Natural killer cell (primary cell): ENCODE measurements around the gene RCAN2. TPM values are rescaled to one million over a fixed set of nuclear protein-coding genes. Genes with fewer than 3 reads are reported as not detected.

Source experiments
- ATAC-seq, 3 donors: fragments of 150-1000 bp in 2 of 3; fragments of 200-7000 bp in 1 of 3; cut with Tn5 transposase; 1 replicate in 1 of 3; 2 replicates in 2 of 3; pipeline ENCODE4 v1.10.0; 2021; ENCODE audit warnings: mild to moderate bottlenecking in 2 of 3, moderate library complexity in 2 of 3
- DNase-seq, 2 donors: peaks; one replicate each; pipeline versions ENCODE4 v3.0.0 to v3.0.0-alpha.2; 2013 to 2021; ENCODE audit warnings: mixed read lengths in 1 of 2
- H3K27ac ChIP-seq: one replicate; pipeline ENCODE4 v1.5.1; 2013; ENCODE audit warnings: mild to moderate bottlenecking, low read length
- H3K27me3 ChIP-seq: one replicate; pipeline ENCODE4 v1.6.1; 2013; ENCODE audit warnings: low read length; ENCODE audit not compliant: control insufficient read depth, insufficient read depth
- H3K36me3 ChIP-seq: one replicate; pipeline ENCODE4 v1.6.1; 2013; ENCODE audit warnings: low read length; ENCODE audit not compliant: control insufficient read depth, insufficient read depth
- H3K4me1 ChIP-seq: one replicate; pipeline ENCODE4 v1.6.1; 2013; ENCODE audit warnings: low read length; ENCODE audit not compliant: control insufficient read depth, insufficient read depth
- H3K4me3 ChIP-seq: one replicate; pipeline ENCODE4 v1.5.1; 2013; ENCODE audit warnings: low read length
- H3K9me3 ChIP-seq: one replicate; pipeline ENCODE4 v1.6.1; 2013; ENCODE audit warnings: low read length; ENCODE audit not compliant: control insufficient read depth, insufficient read depth
- H3K27ac Mint-ChIP-seq, 2 donors: one replicate each; pipeline ENCODE4 v1.8.0; 2022; ENCODE audit warnings: mild to moderate bottlenecking in 2 of 2, mixed read lengths in 2 of 2, moderate library complexity in 1 of 2
- H3K27me3 Mint-ChIP-seq, 2 donors: one replicate each; pipeline ENCODE4 v1.8.0; 2022; ENCODE audit warnings: low read depth in 2 of 2, mixed read lengths in 2 of 2
- H3K36me3 Mint-ChIP-seq: one replicate; pipeline ENCODE4 v1.8.0; 2022; ENCODE audit warnings: mixed read lengths
- H3K4me1 Mint-ChIP-seq, 2 donors: one replicate each; pipeline ENCODE4 v1.8.0; 2022; ENCODE audit warnings: mixed read lengths in 2 of 2
- H3K4me3 Mint-ChIP-seq: one replicate; pipeline ENCODE4 v1.8.0; 2022; ENCODE audit warnings: mild to moderate bottlenecking, moderate library complexity, mixed read lengths
- H3K9me3 Mint-ChIP-seq, 2 donors: one replicate each; pipeline ENCODE4 v1.8.0; 2022; ENCODE audit warnings: mixed read lengths in 2 of 2
- WGBS: methylation state at CpG from one replicate; pipeline ENCODE4 v1.1.7; 2013; ENCODE audit warnings: missing lambda C conversion rate; ENCODE audit not compliant: insufficient coverage; 5-methylcytosine and 5-hydroxymethylcytosine counted together
- intact Hi-C: fragments of 100-400 bp; cut with micrococcal nuclease; formaldehyde crosslinking; loops from one replicate; pipeline ENCODE4 v1.14.2; 2022
- total RNA-seq, 4 donors: library from RNA; stranded (reverse); fragments of 120-200 nt in 1 of 4; gene quantifications; one replicate each; pipeline versions ENCODE4 v1.2.3 to v1.2.4, GENCODE V29; 2013 to 2022
- TF ChIP-seq, protein P1 (sequence below): fragments of 200-600 bp; IDR thresholded peaks from one replicate; pipeline ENCODE4 v1.8.0; 2022; ENCODE audit warnings: antibody characterized with exemption

RCAN2 gene
- total RNA-seq, 3 donors from 2014 or later (not counting 1 experiment from before 2014, with no cell fraction given) = 0.43 TPM; not detected in 2

DNA sequence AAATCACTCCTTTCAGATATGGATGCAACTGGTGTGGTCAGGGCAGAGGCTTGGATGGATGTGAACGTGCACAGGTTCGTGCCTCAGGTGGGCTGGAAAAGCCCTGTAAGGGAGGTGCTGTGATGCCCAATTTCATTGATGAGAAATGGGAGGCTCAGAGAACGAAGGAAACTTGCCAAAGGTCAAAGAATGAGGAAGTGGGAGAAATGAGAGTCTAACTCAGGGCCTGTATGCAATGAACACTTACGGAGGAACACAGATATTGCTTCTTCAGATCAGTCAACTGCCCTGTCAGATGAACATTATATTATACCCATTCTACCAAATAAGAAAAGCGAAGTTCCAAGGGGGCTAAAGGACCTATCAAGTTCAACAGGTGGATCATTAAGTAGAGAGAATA lies 134.7 kb downstream of the RCAN2 start:
- WGBS = 82% methylated on average over 5 of the region's 5 CpGs
- no peak overlapping the region for H3K4me3 ChIP-seq
- peaks cover 7 to 10% of the 10 kb centered on the region in 2 donors for H3K4me1 Mint-ChIP-seq
- no peaks in the 10 kb centered on the region for H3K36me3 Mint-ChIP-seq
- no peak overlapping the region for H3K27ac ChIP-seq
- H3K27me3 Mint-ChIP-seq = no peaks in the 10 kb centered on the region
- H3K9me3 ChIP-seq = no peaks in the 10 kb centered on the region
- H3K4me3 Mint-ChIP-seq = no peak overlapping the region
- ATAC-seq (no peak), DNase-seq (no peak)
- H3K27me3 ChIP-seq = no peaks in the 10 kb centered on the region
- H3K36me3 ChIP-seq = no peaks in the 10 kb centered on the region
- no peaks in the 10 kb centered on the region for H3K9me3 Mint-ChIP-seq
- TF ChIP-seq, protein P1, sequence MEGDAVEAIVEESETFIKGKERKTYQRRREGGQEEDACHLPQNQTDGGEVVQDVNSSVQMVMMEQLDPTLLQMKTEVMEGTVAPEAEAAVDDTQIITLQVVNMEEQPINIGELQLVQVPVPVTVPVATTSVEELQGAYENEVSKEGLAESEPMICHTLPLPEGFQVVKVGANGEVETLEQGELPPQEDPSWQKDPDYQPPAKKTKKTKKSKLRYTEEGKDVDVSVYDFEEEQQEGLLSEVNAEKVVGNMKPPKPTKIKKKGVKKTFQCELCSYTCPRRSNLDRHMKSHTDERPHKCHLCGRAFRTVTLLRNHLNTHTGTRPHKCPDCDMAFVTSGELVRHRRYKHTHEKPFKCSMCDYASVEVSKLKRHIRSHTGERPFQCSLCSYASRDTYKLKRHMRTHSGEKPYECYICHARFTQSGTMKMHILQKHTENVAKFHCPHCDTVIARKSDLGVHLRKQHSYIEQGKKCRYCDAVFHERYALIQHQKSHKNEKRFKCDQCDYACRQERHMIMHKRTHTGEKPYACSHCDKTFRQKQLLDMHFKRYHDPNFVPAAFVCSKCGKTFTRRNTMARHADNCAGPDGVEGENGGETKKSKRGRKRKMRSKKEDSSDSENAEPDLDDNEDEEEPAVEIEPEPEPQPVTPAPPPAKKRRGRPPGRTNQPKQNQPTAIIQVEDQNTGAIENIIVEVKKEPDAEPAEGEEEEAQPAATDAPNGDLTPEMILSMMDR = no peak
- no peak overlapping the region for H3K27ac Mint-ChIP-seq
- H3K4me1 ChIP-seq = no peaks in the 10 kb centered on the region
- intact Hi-C loops = no loop called here

DNA sequence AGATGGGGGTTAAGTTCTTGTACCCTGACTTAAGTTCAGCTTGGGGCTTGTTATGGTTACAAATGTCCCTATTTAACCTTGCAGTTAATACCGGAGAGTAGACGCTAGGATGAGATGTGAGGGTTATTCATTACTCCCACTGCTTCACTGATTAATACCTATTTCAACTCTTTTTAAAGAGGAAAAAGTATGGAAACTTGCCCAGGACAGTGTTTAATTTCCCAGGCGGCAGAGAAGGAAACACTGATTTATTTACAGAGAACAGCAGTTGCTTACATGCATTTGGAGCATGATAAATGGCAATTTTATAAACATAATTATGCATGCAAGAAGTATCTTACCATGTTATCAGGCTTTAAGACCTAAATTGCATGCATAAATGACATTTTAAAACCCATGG lies 137.7 kb downstream of the RCAN2 start:
- 75% methylated on average over 1 of the region's 3 CpGs for WGBS
- H3K27ac ChIP-seq = no peak overlapping the region
- Mint-ChIP-seq H3K4me1 (peaks cover 7 to 10% of the 10 kb centered on the region in 2 donors), H3K27me3 (peaks cover 0 to 6% of the 10 kb centered on the region in 2 donors), H3K36me3 (no peaks in the 10 kb centered on the region), H3K4me3 (no peak overlapping the region), H3K27ac (no peak overlapping the region), H3K9me3 (no peaks in the 10 kb centered on the region)
- no peak overlapping the region for H3K4me3 ChIP-seq
- intact Hi-C loops = no loop called here
- DNase-seq (no peak), ATAC-seq (no peak)
- H3K36me3 ChIP-seq = no peaks in the 10 kb centered on the region
- TF ChIP-seq, protein P1 = no peak
- H3K4me1 ChIP-seq = no peaks in the 10 kb centered on the region
- H3K9me3 ChIP-seq = no peaks in the 10 kb centered on the region
- H3K27me3 ChIP-seq = no peaks in the 10 kb centered on the region

DNA sequence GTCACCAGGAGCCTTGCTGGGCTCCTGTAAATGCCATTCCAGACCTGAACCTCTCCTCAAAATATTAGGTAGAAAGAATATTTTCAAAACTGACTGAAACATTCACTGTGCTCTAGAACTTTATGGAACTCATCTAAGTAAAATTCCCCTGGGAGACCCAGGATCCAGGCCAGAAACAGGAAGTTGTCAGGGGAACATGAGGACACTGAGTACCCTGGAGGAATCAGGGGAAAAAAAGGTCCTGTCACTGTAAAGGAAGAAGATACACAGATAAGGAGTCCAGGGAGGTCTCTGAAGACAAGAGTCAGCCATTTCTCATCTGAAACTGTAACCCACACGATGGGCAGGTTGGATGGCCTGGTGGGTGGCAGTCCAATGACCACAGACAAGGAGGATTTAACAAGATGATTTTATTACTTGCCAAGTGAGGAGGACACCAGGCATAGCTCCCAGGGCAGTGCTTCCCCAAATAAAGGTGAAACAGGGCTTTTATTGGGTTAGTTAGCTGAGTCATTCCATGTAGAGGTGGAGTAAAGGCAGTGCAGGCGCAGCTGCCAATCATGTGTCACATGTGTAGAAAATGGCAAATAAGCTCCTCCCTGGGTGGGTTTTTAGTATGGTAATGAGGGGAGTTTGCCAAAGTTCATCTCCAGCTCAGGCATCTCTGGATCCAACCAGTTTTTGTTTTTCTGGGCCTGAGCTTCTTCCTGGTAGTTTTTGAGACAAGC lies 138.5 kb downstream of the RCAN2 start:
- WGBS = 89% methylated on average over 2 of the region's 2 CpGs
- Histone ChIP-seq H3K27me3 (no peaks in the 10 kb centered on the region), H3K36me3 (no peaks in the 10 kb centered on the region), H3K27ac (no peak overlapping the region), H3K4me1 (no peaks in the 10 kb centered on the region), H3K9me3 (no peaks in the 10 kb centered on the region), H3K4me3 (no peak overlapping the region)
- H3K27ac Mint-ChIP-seq = no peak overlapping the region
- H3K4me1 Mint-ChIP-seq = peaks cover 5 to 7% of the 10 kb centered on the region in 2 donors
- no peak for ATAC-seq
- no peaks in the 10 kb centered on the region for H3K9me3 Mint-ChIP-seq
- intact Hi-C loops = no loop called here
- peaks cover 0 to 6% of the 10 kb centered on the region in 2 donors for H3K27me3 Mint-ChIP-seq
- TF ChIP-seq, protein P1 = no peak
- no peak overlapping the region for H3K4me3 Mint-ChIP-seq
- no peaks in the 10 kb centered on the region for H3K36me3 Mint-ChIP-seq
- no peak for DNase-seq

DNA sequence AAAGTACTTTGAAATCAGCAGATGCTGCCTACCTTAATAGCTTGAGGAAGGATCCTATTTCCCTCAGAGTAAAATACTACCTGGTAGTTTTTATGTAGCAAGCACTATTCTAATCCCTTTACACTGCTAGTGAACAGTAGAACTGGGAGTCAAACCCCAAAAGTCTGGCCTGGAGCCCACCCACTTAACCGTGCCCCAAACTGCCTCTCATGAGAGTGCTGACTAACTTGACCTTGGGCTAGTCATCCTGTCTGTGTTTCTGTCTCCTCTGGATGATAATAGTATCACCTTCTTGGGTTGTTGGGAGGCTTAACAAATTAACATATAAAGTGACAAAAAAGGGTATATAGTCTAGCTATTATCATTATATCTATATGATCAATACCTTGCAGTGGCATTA lies 140.5 kb downstream of the RCAN2 start:
- no peak overlapping the region for H3K4me3 ChIP-seq
- no peak for ATAC-seq
- DNase-seq = no peak
- Mint-ChIP-seq H3K36me3 (no peaks in the 10 kb centered on the region), H3K9me3 (no peaks in the 10 kb centered on the region), H3K4me3 (no peak overlapping the region), H3K27ac (no peak overlapping the region), H3K27me3 (peaks cover 0 to 6% of the 10 kb centered on the region in 2 donors), H3K4me1 (no peaks in the 10 kb centered on the region)
- H3K36me3 ChIP-seq = no peaks in the 10 kb centered on the region
- no peaks in the 10 kb centered on the region for H3K9me3 ChIP-seq
- whole genome bisulfite sequencing = 90% methylated on average over 1 of the region's 1 CpG
- no peaks in the 10 kb centered on the region for H3K4me1 ChIP-seq
- intact Hi-C loops = no loop called here
- H3K27ac ChIP-seq = no peak overlapping the region
- H3K27me3 ChIP-seq = no peaks in the 10 kb centered on the region
- TF ChIP-seq, protein P1 = no peak
